HG03565 (cell line): ENCODE results near the gene CDH4.

Experiments
- ATAC-seq: cut with Tn5 transposase; IDR thresholded peaks from one replicate; pipeline ENCODE4 v1.9.1; 2021; ENCODE audit warnings: mild to moderate bottlenecking, moderate library complexity; ENCODE audit not compliant: unreplicated experiment

CDH4 gene

GRCh38 chr20:61299618-61300017 lies 47.6 kb downstream of the CDH4 start:
- ATAC-seq = no peak

GRCh38 chr20:61300293-61300692 lies 48.2 kb downstream of the CDH4 start:
- ATAC-seq = no peak

GRCh38 chr20:61300709-61301108 lies 48.6 kb downstream of the CDH4 start:
- no peak for ATAC-seq

GRCh38 chr20:61301711-61302525 lies 49.9 kb downstream of the CDH4 start:
- no peak for ATAC-seq

GRCh38 chr20:61303217-61303616 lies 51.2 kb downstream of the CDH4 start:
- ATAC-seq = no peak

DNA sequence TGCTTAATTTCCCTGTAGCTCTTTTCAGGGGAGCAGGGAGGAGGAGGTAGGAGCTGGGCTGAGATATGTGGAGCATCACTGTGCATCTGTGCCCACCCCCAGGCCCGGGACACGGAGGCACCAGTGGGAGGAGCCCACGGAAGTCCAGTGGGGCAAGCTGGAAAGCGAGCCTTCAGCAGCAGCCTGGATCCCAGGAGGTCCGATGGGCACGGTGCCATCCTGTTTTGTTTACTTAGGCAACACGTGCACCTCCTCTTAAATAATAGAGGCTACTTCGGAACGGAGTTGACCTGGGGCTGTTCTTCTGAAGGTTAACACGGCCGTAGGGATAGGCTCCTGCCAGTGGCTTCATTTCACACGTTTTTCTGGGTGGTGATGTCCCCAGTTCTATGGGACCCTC lies 51.6 kb downstream of the CDH4 start:
- no peak for ATAC-seq

GRCh38 chr20:61304750-61305149 lies 52.7 kb downstream of the CDH4 start:
- no peak for ATAC-seq

GRCh38 chr20:61306937-61307475 lies 54.9 kb downstream of the CDH4 start:
- no peak for ATAC-seq

GRCh38 chr20:61307686-61308476 lies 55.8 kb downstream of the CDH4 start:
- ATAC-seq = no peak

DNA sequence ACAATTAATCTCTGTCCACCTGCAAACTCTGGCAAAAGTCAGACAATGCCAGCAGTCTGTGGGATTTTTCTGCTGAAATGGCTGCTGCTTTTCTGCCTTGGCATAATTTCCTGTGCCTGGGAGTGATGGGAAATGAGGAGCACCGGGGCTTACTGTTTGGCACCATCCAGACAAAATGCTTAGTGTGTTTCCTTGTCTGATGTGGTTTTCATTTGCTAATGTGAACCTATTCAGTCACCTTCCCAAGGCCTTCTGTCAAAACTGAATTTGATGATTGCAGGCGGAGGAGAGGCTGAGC lies 56.4 kb downstream of the CDH4 start:
- ATAC-seq = no peak

DNA sequence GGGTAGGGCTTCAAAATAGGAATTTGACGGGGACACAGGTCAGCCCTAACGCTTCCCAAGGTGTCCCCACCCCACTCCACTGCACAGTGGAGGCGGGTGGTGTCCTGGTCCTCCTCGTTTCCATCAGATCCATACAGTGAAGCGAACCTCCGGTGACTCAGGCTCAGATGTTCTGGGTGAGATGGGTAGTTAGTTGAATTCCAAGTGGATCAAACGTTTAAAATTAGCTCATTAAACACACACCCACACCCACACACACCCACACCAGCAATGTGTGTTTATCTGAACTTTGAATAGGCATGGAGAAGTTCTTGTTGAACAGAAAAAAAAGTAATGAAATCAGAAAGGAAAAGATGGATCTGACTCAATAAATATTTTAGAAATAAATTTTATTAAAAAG lies 58.9 kb downstream of the CDH4 start:
- no peak for ATAC-seq

GRCh38 chr20:61311656-61312387 lies 59.8 kb downstream of the CDH4 start:
- no peak for ATAC-seq

- no peak for ATAC-seq
These were observed 60.9 kb downstream of the CDH4 start for GRCh38 chr20:61312925-61313324.

DNA sequence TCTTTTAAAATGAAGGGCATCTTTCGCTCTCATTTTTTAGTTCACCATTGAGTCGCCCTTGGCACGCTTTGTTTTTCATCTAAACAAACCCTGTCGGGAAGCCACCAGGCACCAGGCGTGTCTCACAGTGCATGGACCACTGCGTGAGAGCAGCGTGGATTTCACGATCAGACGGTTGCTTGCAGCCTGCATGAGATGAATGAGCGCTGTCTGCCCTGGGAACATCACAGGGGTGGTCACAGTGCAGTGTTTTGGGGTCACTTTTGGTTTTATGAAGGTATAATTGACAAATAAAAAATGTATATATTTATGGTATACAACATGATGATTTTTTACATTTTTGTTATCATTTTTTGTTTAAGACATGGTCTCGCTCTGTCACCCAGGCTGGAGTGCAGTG lies 61.3 kb downstream of the CDH4 start:
- no peak for ATAC-seq

DNA sequence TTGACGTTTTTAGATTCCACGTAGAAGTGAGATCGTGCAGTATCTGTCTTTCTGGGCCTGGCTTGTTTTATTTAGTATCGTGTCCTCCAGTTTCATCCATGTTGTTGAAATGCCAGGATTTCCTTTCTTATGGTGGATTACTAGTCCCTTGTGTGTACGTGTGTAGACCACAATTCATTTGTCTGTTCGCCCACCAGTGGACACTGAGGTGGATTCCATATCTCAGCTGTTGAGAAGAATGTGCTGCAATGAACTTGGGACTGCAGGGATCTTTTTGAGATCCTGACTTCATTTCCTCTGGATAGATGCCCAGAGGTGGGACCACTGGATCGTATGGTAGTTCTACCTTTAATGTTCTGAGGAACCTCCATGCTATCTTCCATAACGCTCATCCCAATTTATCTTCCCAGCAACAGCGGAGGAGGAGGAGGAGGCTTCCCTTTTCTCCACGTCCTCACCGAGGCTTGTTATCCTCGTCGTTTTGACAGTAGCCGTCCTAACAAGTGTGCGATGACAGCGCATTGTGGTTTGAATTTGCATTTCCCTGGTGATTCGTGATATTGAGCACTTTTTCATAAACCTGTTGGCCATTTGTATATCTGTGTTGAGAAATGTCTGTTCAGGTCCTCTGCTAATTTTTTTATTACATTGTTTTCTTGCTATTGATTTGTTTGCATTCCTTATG lies 62.4 kb downstream of the CDH4 start:
- ATAC-seq = no peak

GRCh38 chr20:61315319-61315718 lies 63.3 kb downstream of the CDH4 start:
- no peak for ATAC-seq

DNA sequence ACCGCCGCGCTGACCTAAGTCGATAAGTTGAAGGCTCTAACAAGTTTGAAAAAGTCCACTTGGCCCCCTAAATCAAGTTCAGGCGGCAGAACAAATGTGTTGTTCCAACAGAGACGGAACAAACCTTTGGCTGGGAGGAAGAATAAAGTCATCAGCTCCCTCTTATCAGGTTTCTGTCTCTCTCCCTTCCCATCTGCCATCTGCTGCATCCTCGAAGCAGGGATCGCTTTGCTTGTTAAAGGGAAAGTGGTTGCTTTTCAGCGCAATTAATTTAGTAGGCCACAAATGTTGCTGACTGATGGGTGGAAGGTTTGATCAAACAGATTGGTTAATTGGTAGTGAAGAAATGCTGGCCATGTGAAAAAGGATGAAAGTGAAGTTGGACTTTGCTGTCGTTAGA lies 64.3 kb downstream of the CDH4 start:
- no peak for ATAC-seq

DNA sequence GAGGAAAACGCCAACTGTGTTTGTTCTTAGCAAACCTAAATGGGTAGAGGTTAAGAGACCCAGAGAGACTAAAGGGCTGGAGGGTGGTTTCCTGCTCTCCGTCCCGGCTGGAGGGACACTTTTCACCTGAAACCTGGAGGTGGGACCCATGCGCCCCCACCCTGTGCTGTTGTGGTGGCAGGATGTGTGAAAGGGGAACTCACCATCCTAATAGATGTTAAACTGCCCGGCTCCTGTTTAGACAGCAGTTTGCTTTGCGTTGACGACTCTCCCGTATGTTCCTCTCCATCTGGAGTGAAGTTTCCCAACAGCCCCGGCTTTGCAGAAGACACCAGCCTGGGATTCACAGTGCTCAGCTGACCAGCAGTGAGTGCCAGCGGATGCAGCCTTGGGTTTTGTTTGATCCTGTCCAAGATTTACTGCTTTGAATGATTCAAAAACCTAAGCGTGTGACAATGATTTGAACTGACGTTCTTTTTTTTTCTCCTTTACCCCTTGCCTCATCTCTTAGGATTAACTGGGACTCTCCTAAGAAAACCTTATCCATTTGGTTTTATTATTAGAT lies 66.0 kb downstream of the CDH4 start:
- ATAC-seq = no peak

- ATAC-seq = no peak
These were observed 68.8 kb downstream of the CDH4 start for GRCh38 chr20:61320691-61321425.

DNA sequence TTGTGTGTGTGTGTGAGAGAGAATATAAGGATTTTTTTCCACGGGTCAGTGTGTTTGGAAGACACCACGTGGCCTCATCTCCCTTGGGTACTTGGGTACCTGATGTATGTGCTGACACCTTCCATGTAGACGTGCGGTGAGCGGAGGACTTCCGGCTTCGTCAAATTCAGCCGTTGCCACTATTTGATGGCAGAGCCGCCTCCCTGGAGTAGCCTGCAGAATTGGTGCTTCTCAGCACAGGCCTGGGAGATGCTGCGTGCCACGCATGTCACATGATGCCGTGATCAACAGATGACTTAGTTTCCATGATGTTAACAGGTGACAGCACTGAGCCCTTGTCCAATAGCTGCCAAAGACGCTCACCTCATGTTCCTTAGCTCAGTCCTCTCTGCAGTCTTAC lies 69.4 kb downstream of the CDH4 start:
- ATAC-seq = no peak
